NCI-H460 (cell line): Measurements from ENCODE around the gene ARHGAP44. TPM values are rescaled to one million over a fixed set of nuclear protein-coding genes. Genes with fewer than 3 reads are reported as not detected.
"Not testable (repeated sequence)": the region's sequence is repeated elsewhere in the genome, so short reads cannot be mapped to it uniquely, and the experiment has no call there.

ENCODE experiments used
- DNase-seq: peaks from one replicate; pipeline ENCODE4 v3.0.0-alpha.2; 2016; ENCODE audit warnings: low read depth; ENCODE audit errors: extremely low read depth
- total RNA-seq: library from RNA; depleted of rRNA; stranded (reverse); fragments of >200 nt; shearing (Covaris generic); gene quantifications from 2 replicates; pipeline ENCODE4 v1.2.3, GENCODE V29; 2014

ARHGAP44 gene
- total RNA-seq, 1 experiment from 2014 or later, result 2.1 TPM

GRCh38 chr17:12953156-12953555, 163.9 kb downstream of the ARHGAP44 start:
- no peak for DNase-seq

DNA sequence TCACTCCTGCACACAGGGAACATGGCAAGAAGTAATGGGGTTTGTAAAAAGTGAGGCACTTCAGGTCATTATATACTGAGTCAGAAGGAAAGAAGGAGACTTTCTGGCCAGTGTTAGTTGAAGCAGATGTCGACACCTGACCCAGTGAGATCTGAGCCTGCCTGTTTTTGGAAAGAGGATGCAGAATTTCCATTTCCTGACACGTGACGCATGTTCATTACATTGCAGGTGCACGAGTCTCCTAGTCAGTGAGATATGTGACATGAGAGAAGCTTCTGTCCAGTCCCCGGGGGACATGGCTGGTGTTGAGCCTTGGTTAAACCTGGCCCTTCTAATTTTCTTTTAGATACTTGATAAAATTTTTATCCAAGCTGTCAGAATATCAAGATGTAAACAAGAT, 166.2 kb downstream of the ARHGAP44 start:
- no peak for DNase-seq

GRCh38 chr17:12958786-12959185, 169.5 kb downstream of the ARHGAP44 start:
- no peak for DNase-seq

DNA sequence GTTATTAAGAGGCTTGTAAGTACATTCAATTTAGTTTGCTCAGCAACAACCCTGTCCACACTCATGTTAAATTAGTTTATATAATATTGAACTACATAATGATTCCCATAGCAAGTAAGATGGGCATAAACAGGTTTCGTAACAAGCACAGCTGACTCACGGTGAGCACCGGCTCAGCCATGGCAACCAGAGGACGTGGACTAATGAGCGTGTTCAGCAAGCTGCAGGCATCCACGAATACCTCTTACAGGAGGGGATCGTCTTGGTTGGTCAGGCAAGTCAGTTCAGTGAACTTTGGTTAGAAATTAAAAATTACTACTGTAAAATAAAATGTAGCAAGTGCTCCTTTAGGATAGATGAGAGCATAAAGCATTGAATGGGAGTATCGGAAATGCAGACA, 170.1 kb downstream of the ARHGAP44 start:
- no peak for DNase-seq

GRCh38 chr17:12961655-12962054, 172.4 kb downstream of the ARHGAP44 start:
- DNase-seq, result no peak

DNA sequence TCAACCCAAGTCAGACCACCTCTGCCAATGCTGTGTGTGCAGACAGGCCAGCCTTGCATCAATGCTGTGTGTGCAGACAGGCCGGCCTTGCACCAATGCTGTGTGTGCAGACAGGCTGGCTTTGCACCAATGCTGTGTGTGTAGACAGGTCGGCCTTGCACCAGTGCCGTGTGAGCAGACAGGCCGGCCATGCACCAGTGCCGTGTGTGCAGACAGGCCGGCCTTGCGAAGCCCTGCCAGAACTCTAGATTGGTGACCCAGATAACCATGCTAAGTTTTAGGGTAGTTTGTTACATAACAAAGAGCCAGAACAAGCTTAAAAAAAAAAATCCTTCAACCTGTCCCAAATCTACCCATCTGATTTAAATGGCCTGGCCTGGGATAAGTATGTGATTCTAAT, 174.2 kb downstream of the ARHGAP44 start:
- no peak for DNase-seq

DNA sequence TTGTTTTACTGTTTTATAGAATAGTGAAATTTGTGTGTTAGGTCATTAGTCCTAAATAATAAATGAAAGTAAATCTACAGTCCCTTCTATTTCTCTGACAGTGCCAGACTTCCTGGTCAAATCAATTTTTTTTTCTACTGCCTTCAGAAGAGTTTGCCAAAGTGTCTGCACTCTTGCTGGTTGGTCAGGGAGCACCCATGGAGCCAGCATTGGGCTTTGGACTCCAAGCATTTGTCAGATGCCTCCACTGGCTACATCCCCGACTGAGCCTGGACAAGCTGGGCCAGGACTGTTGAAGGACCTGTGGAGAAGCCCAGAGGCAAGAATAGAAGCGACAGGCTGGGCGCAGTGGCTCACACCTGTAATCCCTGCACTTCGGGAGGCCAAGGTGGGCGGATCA, 174.9 kb downstream of the ARHGAP44 start:
- no peak for DNase-seq

- DNase-seq, result no peak
Observed at GRCh38 chr17:12964840-12965239, 175.5 kb downstream of the ARHGAP44 start.

- no peak for DNase-seq
Observed at GRCh38 chr17:12965988-12966387, 176.7 kb downstream of the ARHGAP44 start.

DNA sequence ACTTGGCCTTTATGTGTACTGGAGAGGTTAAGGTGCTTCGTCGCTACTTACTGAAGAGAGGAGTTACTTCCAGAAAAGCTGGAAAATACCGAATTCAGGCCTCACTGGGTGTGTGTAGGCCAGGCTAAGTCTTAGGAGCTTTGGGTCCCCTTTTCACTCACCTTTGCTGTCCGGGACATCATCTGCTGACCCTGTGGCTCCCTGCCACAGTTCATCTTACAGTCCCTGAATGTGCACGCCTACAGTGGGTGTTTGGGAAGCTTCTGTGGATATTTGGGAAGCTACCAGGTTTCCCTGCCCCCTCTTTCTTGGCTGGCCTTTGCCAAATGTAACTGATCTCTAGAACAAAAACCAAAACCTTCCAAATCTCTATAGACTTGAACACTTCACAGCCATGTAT, 177.1 kb downstream of the ARHGAP44 start:
- no peak for DNase-seq

- DNase-seq, result no peak
Observed at GRCh38 chr17:12967962-12968361, 178.7 kb downstream of the ARHGAP44 start.

DNA sequence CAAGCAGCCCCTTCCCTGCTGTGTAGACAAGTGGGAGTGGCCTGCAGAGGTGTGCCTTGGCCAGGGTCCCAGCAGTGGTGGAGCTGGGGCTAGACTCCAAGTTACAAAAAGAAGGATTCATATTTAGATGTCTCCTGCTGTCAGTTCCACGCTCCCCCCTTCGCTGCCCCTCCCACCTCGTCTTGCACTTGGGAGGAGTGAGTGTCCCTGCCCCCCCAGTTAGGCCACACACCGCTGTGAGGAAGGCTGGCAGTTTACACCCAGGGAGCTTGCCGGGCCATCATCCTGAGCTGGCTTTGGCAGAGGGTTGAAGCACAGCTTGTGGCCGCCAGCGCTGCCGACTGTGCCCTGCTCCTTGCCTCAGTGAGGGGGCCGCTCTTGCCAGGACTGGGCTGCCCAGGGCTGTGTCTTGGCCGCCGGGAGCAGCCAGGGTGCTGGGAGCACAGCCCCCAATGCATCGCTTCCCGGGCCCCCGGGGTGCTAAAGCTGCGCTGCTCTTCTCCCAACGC, 184.3 kb downstream of the ARHGAP44 start:
- DNase-seq, result no peak

- no peak for DNase-seq
Observed at GRCh38 chr17:12974005-12974531, 184.8 kb downstream of the ARHGAP44 start.

GRCh38 chr17:12977008-12977751, 187.9 kb downstream of the ARHGAP44 start:
- no peak for DNase-seq

DNA sequence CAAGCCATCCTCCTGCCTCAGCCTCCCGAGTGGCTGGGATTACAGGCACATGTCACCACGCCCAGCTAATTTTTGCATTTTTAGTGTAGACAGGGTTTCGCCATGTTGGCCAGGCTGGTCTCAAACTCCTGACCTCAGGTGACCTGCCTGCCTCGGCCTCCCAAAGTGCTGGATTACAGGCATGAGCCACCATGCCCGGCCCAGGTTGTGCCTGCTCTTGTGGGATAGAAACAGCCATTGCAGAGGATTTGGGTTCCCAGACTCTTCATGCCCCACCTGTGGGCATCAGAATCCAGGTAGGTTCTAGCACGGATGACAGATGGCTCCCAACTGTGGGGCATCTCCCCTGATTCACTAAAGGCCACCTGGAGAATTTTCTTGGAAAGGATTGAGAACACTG, 189.5 kb downstream of the ARHGAP44 start:
- not testable (repeated sequence) for DNase-seq

- no peak for DNase-seq
Observed at GRCh38 chr17:12979246-12979645, 189.9 kb downstream of the ARHGAP44 start.

- no peak for DNase-seq
Observed at GRCh38 chr17:12979826-12980500, 190.7 kb downstream of the ARHGAP44 start.

GRCh38 chr17:12982224-12982623, 192.9 kb downstream of the ARHGAP44 start:
- no peak for DNase-seq

- DNase-seq, result no peak
Observed at GRCh38 chr17:12983991-12984884, 194.9 kb downstream of the ARHGAP44 start.

DNA sequence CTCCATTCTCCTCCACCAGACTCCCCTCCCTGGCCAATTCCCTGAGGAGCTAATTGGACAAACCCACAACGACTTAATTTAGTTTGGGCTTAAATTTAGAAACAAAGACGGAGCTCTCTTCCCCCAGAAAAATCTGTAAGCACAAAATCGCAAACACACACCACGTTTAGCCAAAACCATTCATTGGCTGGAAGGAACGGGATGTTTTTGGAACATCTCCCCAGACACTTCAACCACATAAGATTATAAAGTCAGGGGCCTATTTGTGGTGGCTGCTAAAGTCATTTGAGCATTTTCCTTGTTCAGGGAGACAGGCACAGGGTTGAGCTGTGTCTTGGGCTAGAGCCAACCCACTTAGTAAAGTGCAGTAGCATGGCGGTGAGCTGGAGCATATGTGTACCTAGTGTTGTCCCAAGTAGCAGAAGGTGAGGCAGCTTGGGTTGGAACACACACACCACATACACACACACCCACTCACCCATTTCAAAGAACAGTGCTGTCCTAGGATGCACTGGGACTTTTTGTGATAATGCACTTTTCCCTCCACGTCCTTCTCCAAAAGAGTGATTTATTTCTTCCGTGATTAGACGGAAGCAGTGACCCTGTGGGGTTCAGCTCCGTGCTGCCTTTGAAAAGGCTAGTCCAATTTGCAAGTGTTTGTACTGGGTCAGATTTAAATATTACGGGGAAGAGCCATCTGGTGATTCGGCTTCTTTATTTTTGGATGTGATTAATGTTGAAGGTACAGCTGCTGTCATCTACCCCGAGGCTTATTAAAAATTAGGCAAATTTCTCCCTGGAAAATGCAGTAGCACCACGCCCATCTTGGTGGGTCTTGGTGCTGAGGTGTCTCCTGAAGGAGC, 196.4 kb downstream of the ARHGAP44 start:
- no peak for DNase-seq
